Hypothalamus (tissue), 51 donors: ENCODE data around the gene SOCS7.
A peak's percentile ranks its signal among the peaks of the same experiment; 100 is the strongest.

Experiments used
- DNase-seq, 51 donors: peaks; one replicate each; lab custom pipeline; 2025; lab: John Stamatoyannopoulos, UW

SOCS7 gene

GRCh38 chr17:38418062-38418692, 66.5 kb downstream of the SOCS7 start:
- DNase-seq, result peak in 5 of 51 donors; percentile 25 to 37 (median 31)

- DNase-seq, result peak in 9 of 51 donors; percentile 25 to 44 (median 34)
These were observed 67.3 kb downstream of the SOCS7 start for GRCh38 chr17:38418693-38419507.

- no peak for DNase-seq
These were observed 67.9 kb downstream of the SOCS7 start for GRCh38 chr17:38419508-38419981.

- DNase-seq, result no peak
These were observed 68.9 kb downstream of the SOCS7 start for GRCh38 chr17:38420518-38420917.

GRCh38 chr17:38421171-38421841, 69.7 kb downstream of the SOCS7 start:
- peak in 1 of 51 donors; percentile 18 for DNase-seq

- peak in 7 of 51 donors; percentile 16 to 38 (median 26) for DNase-seq
These were observed 70.5 kb downstream of the SOCS7 start for GRCh38 chr17:38421871-38422827.

GRCh38 chr17:38424297-38424972, 72.8 kb downstream of the SOCS7 start:
- DNase-seq, result no peak

GRCh38 chr17:38425031-38425430, 73.4 kb downstream of the SOCS7 start:
- no peak for DNase-seq

- no peak for DNase-seq
These were observed 74.1 kb downstream of the SOCS7 start for GRCh38 chr17:38425744-38426143.

- no peak for DNase-seq
These were observed 74.8 kb downstream of the SOCS7 start for GRCh38 chr17:38426441-38426840.

GRCh38 chr17:38427160-38427949, 75.7 kb downstream of the SOCS7 start:
- no peak for DNase-seq

GRCh38 chr17:38428112-38428642, 76.5 kb downstream of the SOCS7 start, which contains the start of gene ARHGAP23:
Gene ARHGAP23, plus strand, starts transcription at chr17:38428464. Its CDS starts 22 bp downstream, at chr17:38428486.
- DNase-seq, result peak in 47 of 51 donors; percentile 21 to 90 (median 69)

GRCh38 chr17:38428643-38429371, 77.2 kb downstream of the SOCS7 start:
- DNase-seq, result peak in 48 of 51 donors; percentile 42 to 93 (median 79)

GRCh38 chr17:38429476-38430100, 77.9 kb downstream of the SOCS7 start:
- peak in 4 of 51 donors; percentile 26 to 62 (median 35) for DNase-seq

GRCh38 chr17:38430316-38430715, 78.7 kb downstream of the SOCS7 start:
- peak in 2 of 51 donors; percentile 19 to 43 for DNase-seq

GRCh38 chr17:38430822-38431221, 79.2 kb downstream of the SOCS7 start:
- no peak for DNase-seq
